ENCODE measurements around the gene KCTD7. TPM values are rescaled to one million over a fixed set of nuclear protein-coding genes. Genes with fewer than 3 reads are reported as not detected.
"Not testable (repeated sequence)": the region's sequence is repeated elsewhere in the genome, so short reads cannot be mapped to it uniquely, and the experiment has no call there.

KCTD7 gene
- total and polyA plus RNA-seq, 2 of the 13 experiments (the other 11 are each of a cell fraction or from before 2014, with no cell fraction given) = 7.3 to 13.5 TPM

DNA sequence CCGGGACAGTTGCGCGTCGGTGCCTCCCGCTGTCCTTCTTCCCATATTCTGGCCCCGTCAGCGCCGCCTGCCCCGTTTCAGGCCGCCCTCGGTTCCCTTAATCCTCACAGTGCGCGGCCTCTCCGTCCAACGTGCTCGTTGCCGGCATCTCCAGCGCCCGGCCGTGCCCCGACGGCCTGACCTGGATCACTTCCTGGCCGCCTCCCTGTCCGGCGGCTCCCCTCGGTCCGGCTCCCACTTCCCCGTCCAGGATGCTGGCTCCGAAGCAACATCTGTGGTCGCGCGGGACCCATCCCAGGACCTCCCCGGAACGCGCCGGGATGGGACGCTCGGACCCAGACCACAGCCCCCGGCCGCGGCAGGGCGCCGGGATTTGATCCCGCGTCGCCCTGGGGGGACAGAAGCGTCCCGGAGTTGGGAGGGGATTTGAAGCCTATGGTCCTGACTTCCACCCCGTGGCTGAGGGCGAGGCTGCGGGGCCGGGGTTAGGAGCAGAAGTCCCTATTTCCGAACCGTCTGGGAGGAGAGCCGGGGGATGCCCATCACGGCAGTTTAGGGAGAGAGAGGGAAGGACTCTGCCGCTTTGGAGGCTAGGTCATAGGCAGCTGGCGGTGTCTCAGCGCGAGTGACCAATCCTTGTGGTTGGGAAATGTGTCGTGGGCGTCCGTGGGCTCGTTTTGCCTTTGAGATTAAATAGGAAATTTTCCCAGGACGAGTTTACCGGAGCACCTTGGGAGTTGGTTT lies 53.8 kb downstream of the KCTD7 start (continued):
- TF ChIP-seq ISX (CRISPR knock-in tag; conservative IDR thresholded peaks at IDR 0.05) (no peak), ZFP36 (IDR thresholded peaks at IDR 0.05; ENCODE audit: borderline replicate concordance, low read depth, low read length, partially characterized antibody) (no peak), AGO1 (IDR thresholded peaks at IDR 0.05; ENCODE audit: low read depth, low read length, poor library complexity, severe bottlenecking) (peak; percentile 85)

DNA sequence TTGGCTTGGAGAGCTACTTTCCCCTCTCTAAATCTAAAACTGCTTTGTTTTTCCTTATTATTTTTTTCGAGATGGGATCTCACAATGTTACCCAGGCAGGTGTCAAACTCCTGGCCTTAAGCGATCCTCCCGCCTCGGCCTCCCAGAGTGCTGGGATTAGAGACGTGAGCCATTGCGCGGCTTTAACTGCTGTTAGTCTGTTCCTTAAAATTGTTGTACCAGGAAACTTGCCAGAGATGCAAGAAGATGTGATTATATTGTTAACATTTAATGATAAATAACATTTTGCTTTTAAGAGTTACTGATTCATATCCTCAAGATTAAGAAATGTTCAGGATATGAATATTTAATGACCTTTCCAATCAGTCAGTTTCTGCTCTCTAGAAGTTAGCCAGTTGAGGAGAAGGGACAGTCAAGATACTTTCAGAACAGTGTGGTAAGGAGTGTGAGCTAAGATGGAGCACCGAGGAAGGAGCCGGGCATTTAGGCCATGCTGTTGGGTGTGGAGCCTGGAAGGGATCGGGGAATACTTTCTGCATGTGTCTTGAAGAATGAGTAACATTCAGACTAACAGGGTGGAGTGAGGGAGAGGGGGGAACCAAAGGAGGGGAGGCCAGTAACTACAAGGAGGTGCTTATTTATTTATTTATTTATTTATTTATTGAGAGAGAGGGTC lies 54.6 kb downstream of the KCTD7 start:
- H3K36me3 ChIP-seq (replicated peaks in 1 of 2; ENCODE audit: control insufficient read depth in 1 of 2, insufficient read depth in 2 of 2, low read length in 2 of 2); BruUV-seq (replicated peaks); FAIRE-seq; CTCF ChIA-PET (ENCODE audit: low intra/inter-chr PET ratio, low total read pairs); H3K27ac ChIP-seq (ENCODE audit: extremely low read length, insufficient read depth, low read length); in situ Hi-C loops (cut with HindIII; ENCODE audit: extremely low pct_ligation_motif_present, low pct_unique_long_range_greater_than_20kb); H3K9me3 ChIP-seq (ENCODE audit: low read length); H2AFZ ChIP-seq (ENCODE audit: low read length); H3K27me3 ChIP-seq (ENCODE audit: control insufficient read depth in 1 of 2, insufficient read depth in 2 of 2, low read length in 2 of 2); H4K20me1 ChIP-seq (ENCODE audit: insufficient read depth, low read length); DNase-seq (ENCODE audit: low spot score); ATAC-seq; intact Hi-C loops (cut with micrococcal nuclease; ENCODE audit: unreplicated experiment): not testable (repeated sequence)
- TF ChIP-seq, protein P1, sequence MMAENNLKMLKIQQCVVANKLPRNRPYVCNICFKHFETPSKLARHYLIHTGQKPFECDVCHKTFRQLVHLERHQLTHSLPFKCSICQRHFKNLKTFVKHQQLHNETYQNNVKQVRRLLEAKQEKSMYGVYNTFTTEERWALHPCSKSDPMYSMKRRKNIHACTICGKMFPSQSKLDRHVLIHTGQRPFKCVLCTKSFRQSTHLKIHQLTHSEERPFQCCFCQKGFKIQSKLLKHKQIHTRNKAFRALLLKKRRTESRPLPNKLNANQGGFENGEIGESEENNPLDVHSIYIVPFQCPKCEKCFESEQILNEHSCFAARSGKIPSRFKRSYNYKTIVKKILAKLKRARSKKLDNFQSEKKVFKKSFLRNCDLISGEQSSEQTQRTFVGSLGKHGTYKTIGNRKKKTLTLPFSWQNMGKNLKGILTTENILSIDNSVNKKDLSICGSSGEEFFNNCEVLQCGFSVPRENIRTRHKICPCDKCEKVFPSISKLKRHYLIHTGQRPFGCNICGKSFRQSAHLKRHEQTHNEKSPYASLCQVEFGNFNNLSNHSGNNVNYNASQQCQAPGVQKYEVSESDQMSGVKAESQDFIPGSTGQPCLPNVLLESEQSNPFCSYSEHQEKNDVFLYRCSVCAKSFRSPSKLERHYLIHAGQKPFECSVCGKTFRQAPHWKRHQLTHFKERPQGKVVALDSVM (CRISPR knock-in tag; IDR thresholded peaks at IDR 0.05) = peak; percentile 46; the same call in 1 of the 2 replicates
- Histone ChIP-seq H3K4me1 (ENCODE audit: insufficient read depth, low read length) (peaks cover 44% of the 10 kb centered on the region), H3K4me3 (replicated peaks in 1 of 3; ENCODE audit: insufficient read depth in 1 of 3, low read depth in 2 of 3, low read length in 3 of 3) (peak overlapping the region; percentile 81 to 100 (median 83)), H3K9ac (ENCODE audit: insufficient read depth, low read depth, low read length) (peak overlapping the region; percentile 94; the same call in 1 of the 2 replicates), H3K79me2 (ENCODE audit: insufficient read depth, low read length) (peaks cover 56% of the 10 kb centered on the region), H3K4me2 (ENCODE audit: low read depth, low read length) (peak overlapping the region; percentile 83)
- POLR2A ChIA-PET = interaction anchor here (0.8 to 2.5 kb wide), 3 partner anchors 14 to 161 kb away, joined by 3 to 7 read pairs (median 3); no protein-coding TSS in a partner anchor
- WGBS (ENCODE audit: low lambda C conversion rate) = 47% methylated on average over 10 of the region's 10 CpGs

Measured in HepG2 (cell line).